T-helper 2 cell treated with Interferon-gamma antibody and Interleukin-4, amounts not matched to agents 100 ng/mL and 5 ng/mL, for 36 hours (primary cell): Measurements from ENCODE around the gene RABEP2. TPM values are rescaled to one million over a fixed set of nuclear protein-coding genes. Genes with fewer than 3 reads are reported as not detected.
"Not testable (repeated sequence)": the region's sequence is repeated elsewhere in the genome, so short reads cannot be mapped to it uniquely, and the experiment has no call there.

Experiments
- intact Hi-C: fragments of 100-400 bp; cut with micrococcal nuclease; formaldehyde crosslinking; loops from one replicate; pipeline ENCODE4 v1.15.1; 2023
- total RNA-seq: library from RNA; stranded (reverse); gene quantifications from 2 replicates; pipeline ENCODE4 v1.2.3, GENCODE V29; 2022

RABEP2 gene
- total RNA-seq, 1 donor from 2014 or later, result 21.5 TPM

DNA sequence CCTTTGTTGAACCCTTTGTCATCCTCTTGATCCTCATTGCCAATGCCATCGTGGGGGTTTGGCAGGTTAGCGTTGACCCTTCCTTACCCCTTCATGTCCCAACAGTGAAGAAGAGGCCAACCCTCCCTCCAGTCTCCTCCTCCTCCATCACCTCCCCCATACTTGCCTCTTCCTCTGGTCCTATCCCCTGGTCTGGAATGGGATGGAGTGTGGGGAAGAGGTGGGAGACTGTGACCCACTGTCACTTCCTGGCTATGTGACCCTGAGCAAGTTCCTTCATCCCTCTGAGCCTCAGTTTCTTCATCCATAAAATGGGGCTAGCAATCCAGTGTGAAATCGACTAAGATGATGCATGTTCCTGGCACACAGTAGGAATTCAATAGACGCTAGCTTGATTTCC is 44.1 kb downstream of the RABEP2 start:
- intact Hi-C loops, result loop anchor here (1.0 to 5.0 kb wide), 2 partner anchors 43 to 56 kb away; no protein-coding TSS in a partner anchor

- intact Hi-C loops, result loop anchor here (1.0 to 5.0 kb wide), 2 partner anchors 44 to 57 kb away; no protein-coding TSS in a partner anchor
Observed at GRCh38 chr16:28880589-28880915, 44.5 kb downstream of the RABEP2 start.

GRCh38 chr16:28879841-28880588 is 45.0 kb downstream of the RABEP2 start:
- intact Hi-C loops, result loop anchor here (1.0 to 5.0 kb wide), 2 partner anchors 44 to 57 kb away; no protein-coding TSS in a partner anchor

- intact Hi-C loops, result no loop called here
Observed at GRCh38 chr16:28879261-28879840, 45.7 kb downstream of the RABEP2 start.

- intact Hi-C loops, result no loop called here
Observed at GRCh38 chr16:28878083-28878926, 46.7 kb downstream of the RABEP2 start, which contains the start of gene ATP2A1. ATP2A1 (plus strand) TSS chr16:28878488; CDS start chr16:28878672, 184 bp downstream.

GRCh38 chr16:28877655-28878000 is 47.4 kb downstream of the RABEP2 start:
- intact Hi-C loops, result no loop called here

DNA sequence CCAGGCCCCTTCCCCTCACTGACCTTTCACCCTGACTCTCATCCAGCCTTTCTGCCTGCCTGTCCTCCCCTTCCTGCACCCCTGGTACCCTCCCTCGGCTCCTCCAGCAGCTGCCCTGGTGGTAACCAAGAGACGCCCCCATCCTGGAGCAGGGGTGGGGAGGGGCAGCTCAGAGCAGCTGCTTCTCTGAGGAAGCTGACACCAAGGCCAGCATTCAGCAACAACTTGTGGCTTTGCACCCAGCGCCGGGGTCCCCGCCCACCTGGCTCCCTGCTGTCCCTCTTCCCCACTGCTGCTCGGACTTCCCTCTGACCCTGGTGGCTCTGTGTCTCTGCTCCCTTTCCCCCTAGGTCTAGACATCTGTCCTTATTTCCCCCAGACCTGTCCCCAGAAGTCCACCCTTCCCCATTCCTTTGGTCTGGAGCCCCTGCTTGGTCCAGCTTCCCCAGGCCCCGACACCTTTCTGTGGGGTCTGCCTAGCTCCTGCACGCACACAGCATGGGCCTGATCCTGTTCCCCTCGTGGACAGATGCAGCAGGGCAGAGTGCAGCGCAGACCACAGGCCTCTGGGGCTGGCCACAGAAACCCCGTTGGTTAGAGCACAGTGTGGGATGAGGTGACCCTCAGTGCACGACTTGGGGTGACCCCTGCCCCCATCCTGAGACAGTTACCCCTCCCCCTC is 47.9 kb downstream of the RABEP2 start:
- intact Hi-C loops, result no loop called here

- intact Hi-C loops, result no loop called here
Observed at GRCh38 chr16:28876019-28876659, 48.9 kb downstream of the RABEP2 start.

- intact Hi-C loops, result no loop called here
Observed at GRCh38 chr16:28875134-28876018, 49.7 kb downstream of the RABEP2 start.

GRCh38 chr16:28874406-28874805 is 50.6 kb downstream of the RABEP2 start:
- intact Hi-C loops, result no loop called here

DNA sequence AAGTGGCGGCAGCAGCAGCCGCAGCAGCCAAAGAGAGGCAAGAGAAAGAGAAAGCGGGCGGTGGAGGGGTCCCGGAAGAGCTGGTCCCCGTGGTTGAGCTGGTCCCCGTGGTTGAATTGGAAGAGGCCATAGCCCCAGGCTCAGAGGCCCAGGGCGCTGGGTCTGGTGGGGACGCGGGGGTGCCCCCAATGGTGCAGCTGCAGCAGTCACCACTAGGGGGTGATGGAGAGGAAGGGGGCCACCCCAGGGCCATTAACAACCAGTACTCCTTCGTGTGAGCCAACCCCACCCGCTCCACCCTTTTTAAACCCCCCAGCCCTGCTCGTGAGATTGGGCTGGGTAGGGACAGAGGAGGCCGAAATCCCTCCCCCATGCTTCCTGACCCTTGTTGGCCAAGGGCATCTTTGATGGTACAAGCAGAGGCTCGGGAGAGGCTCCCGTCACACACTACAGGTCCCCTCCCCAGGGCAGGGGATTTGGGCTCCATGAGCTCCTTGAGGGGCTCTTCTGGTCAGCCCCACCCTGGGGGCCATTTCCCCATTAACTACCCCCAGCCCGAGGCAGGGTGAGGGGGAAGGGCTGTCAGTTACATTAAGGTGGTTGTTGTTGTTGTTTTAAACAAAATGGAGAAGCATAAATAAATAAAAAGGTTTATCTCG is 51.4 kb downstream of the RABEP2 start:
- intact Hi-C loops, result no loop called here

- intact Hi-C loops, result no loop called here
Observed at GRCh38 chr16:28872952-28873351, 52.1 kb downstream of the RABEP2 start.

GRCh38 chr16:28869201-28869600 is 55.8 kb downstream of the RABEP2 start:
- intact Hi-C loops, result no loop called here

DNA sequence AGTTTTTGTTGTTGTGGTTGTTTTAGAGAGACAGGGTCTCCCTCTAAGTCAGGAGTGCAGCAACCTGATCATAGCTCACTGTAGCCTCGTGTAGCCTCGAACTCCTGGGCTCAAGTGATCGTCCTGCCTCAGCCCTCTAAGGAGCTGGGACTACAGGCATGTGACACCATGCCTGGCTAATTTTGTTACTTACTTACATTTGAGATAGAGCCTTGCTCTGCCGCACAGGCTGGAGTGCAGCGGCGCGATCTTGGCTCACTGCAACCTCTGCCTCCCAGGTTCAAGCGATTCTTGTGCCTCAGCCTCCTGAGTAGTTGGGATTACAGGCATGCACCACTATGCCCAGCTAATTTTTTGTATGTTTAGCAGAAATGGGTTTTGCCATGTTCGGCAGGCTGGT is 57.4 kb downstream of the RABEP2 start:
- intact Hi-C loops, result not testable (repeated sequence)

GRCh38 chr16:28867241-28867640 is 57.8 kb downstream of the RABEP2 start:
- intact Hi-C loops, result no loop called here

DNA sequence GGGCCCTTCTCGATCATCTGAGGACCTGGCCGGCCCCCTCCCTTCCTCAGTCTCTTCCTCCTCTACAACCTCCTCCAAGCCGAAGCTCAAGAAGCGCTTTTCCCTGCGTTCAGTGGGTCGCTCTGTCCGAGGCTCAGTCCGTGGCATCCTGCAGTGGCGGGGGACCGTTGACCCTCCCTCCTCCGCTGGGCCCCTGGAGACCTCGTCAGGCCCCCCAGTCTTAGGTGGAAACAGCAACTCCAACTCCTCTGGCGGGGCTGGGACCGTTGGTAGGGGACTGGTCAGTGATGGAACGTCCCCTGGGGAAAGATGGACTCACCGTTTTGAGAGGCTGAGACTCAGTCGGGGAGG is 58.6 kb downstream of the RABEP2 start:
- intact Hi-C loops, result no loop called here

GRCh38 chr16:28865722-28866453 is 59.1 kb downstream of the RABEP2 start:
- intact Hi-C loops, result no loop called here

DNA sequence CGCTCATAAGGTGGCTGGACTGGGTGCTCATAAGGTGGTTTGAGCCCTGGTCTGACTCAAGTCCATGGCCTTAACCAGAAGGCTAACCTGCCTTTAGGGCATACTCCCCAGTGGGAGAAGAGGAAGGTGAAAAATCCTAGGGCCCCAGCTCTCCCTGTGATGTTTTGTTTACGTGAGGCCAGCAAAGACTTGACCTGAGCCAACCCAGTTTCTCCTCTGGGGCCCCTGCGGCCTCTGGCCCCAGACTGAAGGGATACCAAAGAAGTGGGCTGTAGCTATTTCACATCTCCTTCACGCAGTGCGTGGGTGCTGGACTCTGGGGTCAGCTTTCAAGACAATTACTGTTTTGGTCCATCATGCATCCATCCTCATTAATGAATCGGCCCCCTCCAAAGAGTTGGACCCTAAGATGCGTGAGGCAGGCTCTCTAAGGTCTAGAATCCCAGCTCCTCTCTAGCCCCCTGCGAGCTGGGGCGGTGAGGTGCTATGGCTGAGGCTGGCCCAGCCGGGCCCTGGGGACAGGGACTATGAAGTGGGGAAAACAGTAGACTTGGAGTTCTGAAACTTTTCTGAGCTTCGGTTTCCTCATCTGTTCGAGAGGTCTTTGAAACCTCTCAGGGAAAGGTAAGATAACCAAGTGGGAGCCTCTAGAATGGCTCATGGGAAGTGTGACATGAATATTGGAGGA is 59.9 kb downstream of the RABEP2 start:
- intact Hi-C loops, result no loop called here
